ENCODE measurements around the gene ZDHHC7. TPM values are rescaled to one million over a fixed set of nuclear protein-coding genes. Genes with fewer than 3 reads are reported as not detected.
"Not testable (repeated sequence)": the region's sequence is repeated elsewhere in the genome, so short reads cannot be mapped to it uniquely, and the experiment has no call there.

ZDHHC7 gene
- total RNA-seq, 1 experiment from 2014 or later = 39.9 TPM

DNA sequence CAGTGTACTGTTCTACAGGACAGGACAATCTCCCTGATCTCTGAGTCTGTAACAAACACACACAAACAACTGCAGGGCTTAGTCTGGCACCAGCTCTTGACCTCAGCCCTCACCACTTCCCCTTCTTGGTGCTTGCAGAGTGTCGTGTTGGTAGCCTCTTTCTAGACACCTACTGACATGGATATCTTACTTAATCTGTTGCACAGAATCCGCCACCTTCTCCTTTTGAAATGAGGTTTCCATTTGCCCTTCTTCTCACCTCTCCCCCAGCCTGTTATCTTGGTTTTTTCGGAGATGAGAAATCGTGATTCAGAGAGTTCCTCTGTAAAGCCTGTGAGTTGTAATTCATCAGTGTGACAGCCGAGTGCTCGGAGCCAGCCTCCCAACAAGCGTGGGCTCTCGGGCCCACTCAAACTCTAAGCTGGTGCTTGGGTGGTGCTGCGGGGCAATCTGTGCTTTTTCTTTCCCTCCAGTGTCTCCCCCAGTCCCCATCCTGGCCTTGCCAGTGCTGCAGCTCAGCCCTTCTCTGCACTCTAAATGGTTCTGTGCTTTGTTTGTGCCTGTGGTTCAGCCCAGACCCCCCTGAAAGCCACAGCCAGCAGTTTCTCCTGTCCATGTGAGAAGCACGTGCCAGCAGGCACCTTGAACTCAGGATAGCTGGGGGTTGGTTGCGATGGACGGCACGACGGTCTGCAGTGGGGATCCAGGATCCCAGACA lies 44.3 kb upstream of the ZDHHC7 start (continued):
- TF ChIP-seq, protein P1, sequence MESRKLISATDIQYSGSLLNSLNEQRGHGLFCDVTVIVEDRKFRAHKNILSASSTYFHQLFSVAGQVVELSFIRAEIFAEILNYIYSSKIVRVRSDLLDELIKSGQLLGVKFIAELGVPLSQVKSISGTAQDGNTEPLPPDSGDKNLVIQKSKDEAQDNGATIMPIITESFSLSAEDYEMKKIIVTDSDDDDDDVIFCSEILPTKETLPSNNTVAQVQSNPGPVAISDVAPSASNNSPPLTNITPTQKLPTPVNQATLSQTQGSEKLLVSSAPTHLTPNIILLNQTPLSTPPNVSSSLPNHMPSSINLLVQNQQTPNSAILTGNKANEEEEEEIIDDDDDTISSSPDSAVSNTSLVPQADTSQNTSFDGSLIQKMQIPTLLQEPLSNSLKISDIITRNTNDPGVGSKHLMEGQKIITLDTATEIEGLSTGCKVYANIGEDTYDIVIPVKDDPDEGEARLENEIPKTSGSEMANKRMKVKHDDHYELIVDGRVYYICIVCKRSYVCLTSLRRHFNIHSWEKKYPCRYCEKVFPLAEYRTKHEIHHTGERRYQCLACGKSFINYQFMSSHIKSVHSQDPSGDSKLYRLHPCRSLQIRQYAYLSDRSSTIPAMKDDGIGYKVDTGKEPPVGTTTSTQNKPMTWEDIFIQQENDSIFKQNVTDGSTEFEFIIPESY (IDR thresholded peaks at IDR 0.05; ENCODE audit: extremely low read depth, insufficient replicate concordance, low read length) = no peak
- no peak for TF ChIP-seq POLR2AphosphoS5 (IDR thresholded peaks at IDR 0.05; ENCODE audit: low read depth, low read length)
- TF ChIP-seq, protein P2, sequence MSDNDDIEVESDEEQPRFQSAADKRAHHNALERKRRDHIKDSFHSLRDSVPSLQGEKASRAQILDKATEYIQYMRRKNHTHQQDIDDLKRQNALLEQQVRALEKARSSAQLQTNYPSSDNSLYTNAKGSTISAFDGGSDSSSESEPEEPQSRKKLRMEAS (IDR thresholded peaks at IDR 0.05) = no peak

DNA sequence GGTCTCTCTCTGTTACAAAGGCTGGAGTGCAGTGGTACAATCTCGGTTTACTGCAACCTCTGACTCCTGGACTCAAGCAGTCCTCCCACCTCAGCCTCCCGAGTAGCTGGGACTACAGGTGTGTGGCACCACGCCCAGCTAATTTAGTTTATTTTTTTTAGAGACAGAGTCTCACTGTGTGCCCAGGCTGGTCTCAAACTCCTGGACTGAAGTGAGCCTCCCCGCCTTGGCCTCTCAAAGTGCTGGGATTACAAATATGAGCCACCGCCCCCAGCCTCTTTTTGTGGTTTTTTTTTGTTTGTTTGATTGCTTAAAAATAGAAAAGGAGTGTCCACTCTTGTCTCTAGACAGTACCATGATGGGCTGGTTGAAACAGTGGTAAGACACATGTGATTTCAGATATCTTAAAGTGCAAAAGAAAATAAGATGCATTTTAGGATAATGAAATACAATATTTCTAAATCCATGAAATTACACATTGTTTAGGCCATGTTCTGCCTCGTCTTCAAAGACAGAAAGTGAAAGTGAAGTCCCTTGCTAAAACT lies 43.7 kb upstream of the ZDHHC7 start:
- Histone ChIP-seq H3K9me2 (ENCODE audit: insufficient read depth) (no peaks in the 10 kb centered on the region), H3K36me3 (ENCODE audit: control insufficient read depth in 1 of 2, insufficient read depth in 2 of 2, low read length in 2 of 2) (no peaks in the 10 kb centered on the region), H3K27ac (ENCODE audit: low read depth, low read length) (no peak overlapping the region), H3K4me1 (ENCODE audit: control insufficient read depth in 1 of 2, insufficient read depth in 2 of 2, low read length in 2 of 2) (peaks cover 2 to 9% of the 10 kb centered on the region in 2 experiments; a peak in 2 of 4 replicates), H4K20me1 (ENCODE audit: insufficient read depth) (no peaks in the 10 kb centered on the region), H3K9me3 (ENCODE audit: control insufficient read depth in 1 of 2, insufficient read depth in 1 of 2, low read depth in 1 of 2, low read length in 2 of 2) (no peaks in the 10 kb centered on the region), H3K9ac (ENCODE audit: low read length) (no peak overlapping the region), H3K79me2 (ENCODE audit: insufficient read depth, low read length) (no peaks in the 10 kb centered on the region), H3K4me3 (replicated peaks in 1 of 2; ENCODE audit: low read depth in 1 of 2, low read length in 2 of 2) (no peak overlapping the region), H3K4me2 (ENCODE audit: low read length) (no peak overlapping the region), H2AFZ (ENCODE audit: low read depth, low read length, poor library complexity, severe bottlenecking) (no peak overlapping the region), H3K27me3 (ENCODE audit: insufficient read depth, low read length) (no peaks in the 10 kb centered on the region)
- DNase-seq (ENCODE audit: low read depth, low spot score) (no peak), ATAC-seq (no peak)
- no peak for TF ChIP-seq SP1 (IDR thresholded peaks at IDR 0.05; ENCODE audit: low read depth)
- TF ChIP-seq YY1 (IDR thresholded peaks at IDR 0.05; ENCODE audit: extremely low read depth, insufficient replicate concordance, low read depth, low read length) = no peak
- TF ChIP-seq, protein P2 (IDR thresholded peaks at IDR 0.05) = no peak
- RAD21 ChIA-PET (ENCODE audit: low non-redundant PET in 1 of 2, low total read pairs in 2 of 2, uncharacterized antibody in 2 of 2, unreplicated experiment in 2 of 2) = no interaction called here
- CTCF ChIA-PET = no interaction called here
- no TSS peak for BruUV-seq (replicated peaks)
- intact Hi-C loops (cut with micrococcal nuclease) = no loop called here
- POLR2A ChIA-PET = no interaction called here

DNA sequence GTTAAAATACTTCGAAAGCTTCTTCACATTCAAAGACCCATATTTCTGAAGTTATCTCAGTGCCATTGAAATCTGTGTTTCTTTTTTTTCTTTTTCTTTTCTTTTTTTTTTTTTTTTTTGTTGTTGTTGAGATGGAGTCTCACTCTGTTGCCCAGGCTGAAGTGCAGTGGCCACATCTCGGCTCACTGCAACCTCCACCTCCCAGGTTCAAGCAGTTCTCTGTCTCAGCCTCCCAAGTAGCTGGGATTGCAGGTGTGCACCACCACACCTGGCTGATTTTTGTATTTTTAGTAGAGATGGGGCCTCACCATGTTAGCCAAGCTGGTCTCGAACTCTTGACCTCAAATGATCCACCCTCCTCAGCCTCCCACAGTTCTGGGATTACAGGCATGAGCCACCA lies 43.0 kb upstream of the ZDHHC7 start:
- H3K4me1 ChIP-seq (ENCODE audit: control insufficient read depth in 1 of 2, insufficient read depth in 2 of 2, low read length in 2 of 2); H4K20me1 ChIP-seq (ENCODE audit: insufficient read depth); H3K9me2 ChIP-seq (ENCODE audit: insufficient read depth); RAD21 ChIA-PET (ENCODE audit: low non-redundant PET in 1 of 2, low total read pairs in 2 of 2, uncharacterized antibody in 2 of 2, unreplicated experiment in 2 of 2); BruUV-seq (replicated peaks); POLR2A ChIA-PET; H3K27ac ChIP-seq (ENCODE audit: low read depth, low read length); DNase-seq (ENCODE audit: low read depth, low spot score); ATAC-seq; H3K36me3 ChIP-seq (ENCODE audit: control insufficient read depth in 1 of 2, insufficient read depth in 2 of 2, low read length in 2 of 2); intact Hi-C loops (cut with micrococcal nuclease); H3K9me3 ChIP-seq (ENCODE audit: control insufficient read depth in 1 of 2, insufficient read depth in 1 of 2, low read depth in 1 of 2, low read length in 2 of 2); H3K79me2 ChIP-seq (ENCODE audit: insufficient read depth, low read length); CTCF ChIA-PET; H3K4me3 ChIP-seq (replicated peaks in 1 of 2; ENCODE audit: low read depth in 1 of 2, low read length in 2 of 2); H3K27me3 ChIP-seq (ENCODE audit: insufficient read depth, low read length); H3K9ac ChIP-seq (ENCODE audit: low read length); H2AFZ ChIP-seq (ENCODE audit: low read depth, low read length, poor library complexity, severe bottlenecking); H3K4me2 ChIP-seq (ENCODE audit: low read length): not testable (repeated sequence)
